Left renal pelvis (tissue), 4 donors: ENCODE results near the gene TCEAL1. TPM values are rescaled to one million over a fixed set of nuclear protein-coding genes. Genes with fewer than 3 reads are reported as not detected.
"Not testable (repeated sequence)": the region's sequence is repeated elsewhere in the genome, so short reads cannot be mapped to it uniquely, and the experiment has no call there.

Source experiments
- DNase-seq, 4 donors: peaks; one replicate each; pipeline ENCODE4 v3.0.0-alpha.2; 2013; ENCODE audit warnings: low read depth in 4 of 4, low spot score in 3 of 4
- polyA plus RNA-seq, 4 donors: library from polyadenylated mRNA; unstranded; fragments of 120-200 nt; gene quantifications; one replicate each; pipeline ENCODE4 v1.2.1, GENCODE V29; 2013; ENCODE audit not compliant: insufficient read length in 4 of 4

TCEAL1 gene
- polyA plus RNA-seq, 4 donors = 26.6 to 35.9 (median 31.5) TPM

DNA sequence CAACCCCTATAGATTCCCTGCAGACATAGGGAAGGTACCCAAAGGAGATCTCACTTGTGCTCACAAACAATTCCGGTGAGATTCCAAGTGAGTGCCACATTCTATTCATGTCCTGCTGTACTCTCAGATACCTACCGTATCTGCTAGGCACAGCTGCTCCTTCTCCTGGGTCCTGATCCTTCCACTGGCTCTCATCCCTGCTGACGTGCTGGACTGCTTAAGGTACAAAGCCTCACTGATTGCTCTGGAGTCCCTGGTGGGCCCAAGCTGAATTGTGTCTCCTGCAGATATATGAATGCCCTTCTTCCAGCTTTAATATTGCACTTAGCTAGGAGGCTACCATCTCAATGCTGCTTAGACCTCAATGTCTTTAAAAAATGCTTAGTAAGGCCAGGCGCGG is 2.4 kb downstream of the TCEAL1 start:
- DNase-seq = no peak

DNA sequence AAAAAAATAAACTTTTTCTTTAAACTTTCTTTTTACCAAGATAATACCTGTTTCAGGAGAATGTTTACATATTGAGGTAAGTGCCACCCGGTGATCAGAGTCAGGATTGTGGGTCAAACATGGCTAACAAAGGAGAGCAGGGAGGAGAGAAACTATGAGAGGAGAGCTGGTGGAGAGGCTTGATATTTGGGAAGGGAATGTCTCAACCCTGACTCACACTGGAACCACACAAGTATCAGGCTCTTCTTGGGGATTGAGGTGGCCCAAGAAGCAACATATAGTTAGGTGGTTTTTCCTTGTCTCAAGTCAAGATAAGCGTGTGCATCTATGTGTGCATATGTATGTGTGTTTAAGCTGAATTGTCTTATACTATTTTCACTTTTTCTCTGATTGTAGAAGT is 6.7 kb downstream of the TCEAL1 start:
- DNase-seq = no peak

DNA sequence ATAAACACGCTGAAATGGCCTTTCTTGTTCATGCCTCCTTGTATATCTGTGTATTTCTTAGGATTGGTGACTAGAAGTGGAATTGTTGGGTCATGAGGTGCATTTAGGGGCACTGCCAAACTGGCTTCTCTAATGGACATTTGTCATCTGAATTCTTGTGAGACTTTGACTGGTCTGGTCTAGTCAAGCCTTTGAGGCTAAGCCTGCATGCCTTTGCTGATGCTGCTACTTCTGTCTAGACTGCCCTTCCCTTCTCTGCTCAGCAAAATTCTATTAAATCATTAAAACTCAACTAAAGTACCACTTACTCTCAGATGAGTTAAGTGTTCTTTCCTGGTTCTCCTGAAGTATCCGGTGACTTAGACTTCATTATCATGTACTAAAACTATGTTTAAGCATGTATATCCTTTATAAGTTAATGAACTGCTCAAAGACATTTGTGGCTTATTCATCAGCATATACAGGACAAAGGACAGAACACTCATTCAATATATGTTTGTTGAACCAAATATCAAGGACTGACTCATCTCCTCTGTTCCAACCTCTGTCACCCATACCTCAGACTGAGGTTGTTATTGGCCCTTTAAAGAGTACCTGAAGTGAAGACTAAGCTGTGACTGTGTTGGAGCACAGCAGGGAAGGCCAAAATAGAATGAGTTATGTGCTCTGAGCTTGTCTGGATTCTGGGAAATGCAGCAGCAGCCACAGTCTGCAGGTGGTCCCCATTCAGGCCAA is 9.0 kb downstream of the TCEAL1 start:
- DNase-seq = no peak

DNA sequence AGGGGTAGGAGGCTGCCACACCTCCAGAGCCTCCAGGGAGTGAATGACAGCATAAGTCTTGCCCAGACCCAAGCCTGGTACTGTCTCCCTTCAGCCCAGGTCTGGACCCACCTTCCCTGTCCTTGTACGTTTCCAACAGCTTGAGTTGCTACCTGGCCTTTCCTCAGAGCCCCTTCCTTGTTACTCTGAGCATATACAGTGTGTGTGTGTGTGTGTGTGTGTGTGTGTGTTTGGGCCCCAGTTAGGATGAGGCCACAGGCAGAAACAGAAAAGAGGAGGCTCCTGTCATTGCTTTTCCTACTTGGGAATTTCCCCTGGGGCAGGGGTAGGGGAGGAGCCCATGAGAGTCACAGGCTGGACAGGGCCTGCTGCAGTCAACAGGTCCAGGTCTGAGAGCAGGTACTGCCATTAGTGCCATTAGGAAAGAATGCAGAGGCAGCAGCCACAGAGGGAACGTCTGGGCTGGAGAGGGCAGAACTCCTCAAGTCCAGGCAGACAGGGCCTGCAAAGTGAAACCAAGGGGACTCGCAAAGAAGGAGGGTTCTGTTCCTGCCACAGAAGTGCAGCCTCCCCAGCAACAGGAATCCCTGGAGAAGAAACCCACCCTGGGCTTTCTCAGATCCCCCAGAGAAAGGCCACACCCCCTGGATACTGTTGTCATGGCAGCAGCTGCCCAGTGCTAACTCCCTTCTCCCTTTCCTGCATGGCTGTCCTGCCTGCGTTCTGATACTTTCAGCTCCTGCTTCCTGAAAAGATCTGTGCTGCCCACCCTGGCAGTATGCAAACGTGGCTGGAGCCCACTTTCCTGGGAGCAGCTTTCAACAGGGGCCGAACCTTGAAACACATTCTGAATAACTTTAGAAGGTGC is 9.9 kb downstream of the TCEAL1 start:
- DNase-seq = peak in 1 of 4 donors; percentile 19

DNA sequence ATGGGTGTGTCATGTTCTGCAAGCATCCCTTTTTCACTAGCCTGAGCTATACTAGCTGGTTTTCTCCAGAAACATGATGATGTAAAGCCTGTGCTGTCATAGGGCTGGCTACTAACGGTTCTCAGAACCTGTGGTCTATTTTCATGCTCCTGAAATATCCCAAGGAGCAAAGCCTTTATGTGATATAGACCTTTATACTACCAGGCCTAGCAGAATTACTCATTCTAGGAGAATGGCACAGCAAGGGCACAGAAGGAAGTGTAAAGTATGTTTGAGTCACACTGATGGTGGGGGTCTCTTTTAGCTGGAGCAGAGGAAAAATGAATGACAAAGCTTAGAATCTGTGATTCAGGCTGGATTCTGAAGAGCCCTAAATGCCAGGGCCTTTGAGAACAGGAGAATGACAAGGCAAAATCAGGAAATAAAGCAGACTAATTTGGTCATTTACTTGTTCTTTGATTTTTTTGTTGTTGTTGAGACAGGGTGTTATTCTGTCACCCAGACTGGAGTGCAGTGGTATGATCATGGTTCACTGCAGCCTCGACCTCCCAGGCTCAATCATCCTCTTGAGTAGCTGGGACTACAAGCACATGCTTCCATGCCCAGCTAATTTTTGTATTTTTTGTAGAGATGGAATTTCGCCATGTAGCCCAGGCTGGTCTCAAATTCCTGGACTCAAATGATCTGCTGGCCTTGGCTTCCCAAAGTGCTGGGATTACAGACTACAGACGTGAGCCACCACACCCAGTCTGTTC is 11.8 kb downstream of the TCEAL1 start:
- no peak for DNase-seq

DNA sequence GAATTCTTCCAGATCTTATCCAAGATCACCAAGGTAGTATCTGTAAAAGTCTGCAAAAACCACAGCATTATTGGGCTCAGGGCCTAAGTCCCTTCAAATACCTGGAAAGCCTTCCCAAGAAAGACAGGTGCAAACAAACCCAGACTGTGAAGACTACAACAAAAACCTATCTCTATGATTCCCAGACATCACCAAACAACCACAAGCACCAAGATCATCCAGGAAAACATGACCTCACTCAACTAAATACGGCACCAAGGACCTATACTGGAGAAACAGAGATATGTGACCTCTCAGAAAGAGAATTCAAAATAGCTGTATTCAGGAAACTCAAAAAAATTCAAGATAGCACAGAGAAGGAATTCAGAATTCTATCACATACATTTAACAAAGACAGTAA is 15.3 kb downstream of the TCEAL1 start:
- no peak for DNase-seq

DNA sequence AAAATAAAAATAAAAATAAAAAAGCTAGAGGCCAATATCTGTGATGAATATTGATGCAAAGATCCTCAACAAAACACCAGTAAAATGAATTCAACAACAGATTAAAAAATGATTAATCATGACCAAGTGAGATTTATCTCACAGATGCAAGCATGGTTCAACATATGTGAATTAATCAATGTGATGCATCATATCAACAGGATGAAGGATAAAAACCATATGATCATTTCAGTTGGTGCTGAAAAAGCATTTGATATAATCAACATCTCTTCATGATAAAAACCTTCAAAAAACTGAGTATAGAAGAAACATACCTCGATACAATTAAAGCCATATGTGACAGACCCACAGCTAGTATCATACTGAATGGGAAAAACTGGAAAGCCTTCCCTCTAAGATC is 18.9 kb downstream of the TCEAL1 start:
- DNase-seq = no peak

DNA sequence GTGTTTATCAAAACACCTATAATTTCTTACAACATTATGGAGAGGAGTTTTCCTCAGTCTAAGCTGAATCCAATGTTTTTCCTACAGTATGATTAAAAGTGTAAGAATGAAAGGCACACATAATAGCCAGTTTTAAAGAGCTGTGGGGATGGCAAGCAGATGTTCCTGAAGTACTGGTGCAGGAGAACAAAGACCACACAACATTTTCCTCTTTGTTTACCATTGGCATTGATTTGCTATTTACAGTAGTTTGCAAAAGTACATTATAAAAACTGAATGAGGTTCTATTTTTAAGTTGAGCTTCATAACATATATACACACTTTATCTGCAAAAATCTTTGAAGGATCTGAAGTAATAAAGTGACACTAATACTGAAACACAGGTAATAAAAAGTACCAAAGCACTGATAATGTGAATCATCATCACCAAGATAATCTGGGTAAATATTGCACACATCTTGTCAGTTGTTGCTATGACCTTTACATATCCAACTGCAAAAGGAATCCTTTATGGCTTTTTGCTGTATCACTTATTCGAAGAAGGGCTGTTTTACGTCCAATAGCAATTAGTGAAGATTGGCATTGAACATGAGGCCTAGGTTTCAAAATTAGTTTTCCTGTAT is 22.5 kb downstream of the TCEAL1 start:
- no peak for DNase-seq

DNA sequence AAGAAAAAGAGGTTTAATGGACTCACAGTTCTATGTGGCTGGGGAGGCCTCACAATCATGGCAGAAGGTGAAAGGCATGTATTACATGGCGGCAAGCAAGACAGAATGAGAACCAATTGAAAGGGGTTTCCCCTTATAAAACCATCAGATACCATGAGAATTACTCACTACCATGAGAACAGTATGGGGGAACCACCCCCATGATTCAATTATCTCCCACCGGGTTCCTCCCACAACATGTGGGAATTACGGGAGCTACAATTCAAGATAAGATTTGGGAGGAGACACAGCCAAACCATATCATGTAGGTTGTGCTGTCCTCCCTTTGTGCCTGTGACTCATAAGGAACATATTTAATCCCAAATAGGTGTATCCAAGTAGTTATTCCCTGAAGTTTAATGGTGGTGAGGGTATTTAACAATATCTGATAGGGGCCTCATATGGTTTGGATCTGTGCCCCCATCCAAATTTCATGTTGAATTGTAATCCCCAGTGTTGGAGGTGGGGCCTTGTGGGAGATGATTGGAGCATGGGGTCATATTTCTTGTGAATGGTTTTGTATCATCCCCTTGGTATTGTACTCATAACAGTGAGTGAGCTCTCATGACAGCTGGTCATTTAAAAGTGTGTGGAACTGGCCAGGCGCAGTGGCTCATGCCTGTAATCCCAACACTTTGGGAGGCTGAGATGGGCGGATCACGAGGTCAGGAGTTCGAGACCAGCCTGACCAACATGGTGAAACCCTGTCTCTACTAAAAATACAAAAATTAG is 26.6 kb downstream of the TCEAL1 start:
- not testable (repeated sequence) for DNase-seq

DNA sequence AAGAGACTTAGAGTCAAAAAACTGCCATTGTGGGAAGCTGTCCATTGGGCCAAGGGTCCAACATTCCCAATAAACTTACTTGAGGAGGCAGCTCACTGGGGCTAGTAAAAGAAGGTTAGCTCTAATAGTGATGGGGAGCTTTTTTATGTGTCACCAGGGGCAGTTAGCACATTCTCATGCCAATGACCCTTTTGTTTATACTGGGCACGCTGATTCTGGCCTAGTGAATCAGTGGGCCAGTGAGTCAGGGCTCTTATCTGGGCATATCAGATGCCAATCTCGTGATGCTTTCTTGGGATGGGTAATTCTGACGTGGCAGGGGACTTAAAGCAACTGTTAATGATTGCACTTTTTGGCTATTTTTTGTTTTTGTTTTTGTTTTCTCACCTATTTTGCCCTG is 27.8 kb downstream of the TCEAL1 start:
- DNase-seq = no peak

DNA sequence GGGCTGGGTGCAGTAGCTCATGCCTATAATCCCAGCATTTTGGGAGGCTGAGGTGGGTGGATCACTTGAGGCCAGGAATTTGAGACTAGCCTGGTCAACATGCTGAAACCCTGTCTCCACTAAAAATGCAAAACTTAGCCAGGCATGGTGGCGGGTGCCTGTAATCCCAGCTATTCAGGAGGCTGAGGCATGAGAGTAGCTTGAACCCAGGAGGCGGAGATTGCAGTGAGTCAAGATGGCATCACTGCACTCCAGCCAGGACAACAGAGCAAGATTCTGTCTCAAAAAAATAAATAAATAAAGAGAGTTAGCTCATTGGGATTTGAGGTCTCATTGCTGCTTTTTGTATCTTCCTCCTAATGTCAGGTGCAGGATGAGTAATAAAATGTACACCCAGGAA is 28.3 kb downstream of the TCEAL1 start:
- DNase-seq = not testable (repeated sequence)

DNA sequence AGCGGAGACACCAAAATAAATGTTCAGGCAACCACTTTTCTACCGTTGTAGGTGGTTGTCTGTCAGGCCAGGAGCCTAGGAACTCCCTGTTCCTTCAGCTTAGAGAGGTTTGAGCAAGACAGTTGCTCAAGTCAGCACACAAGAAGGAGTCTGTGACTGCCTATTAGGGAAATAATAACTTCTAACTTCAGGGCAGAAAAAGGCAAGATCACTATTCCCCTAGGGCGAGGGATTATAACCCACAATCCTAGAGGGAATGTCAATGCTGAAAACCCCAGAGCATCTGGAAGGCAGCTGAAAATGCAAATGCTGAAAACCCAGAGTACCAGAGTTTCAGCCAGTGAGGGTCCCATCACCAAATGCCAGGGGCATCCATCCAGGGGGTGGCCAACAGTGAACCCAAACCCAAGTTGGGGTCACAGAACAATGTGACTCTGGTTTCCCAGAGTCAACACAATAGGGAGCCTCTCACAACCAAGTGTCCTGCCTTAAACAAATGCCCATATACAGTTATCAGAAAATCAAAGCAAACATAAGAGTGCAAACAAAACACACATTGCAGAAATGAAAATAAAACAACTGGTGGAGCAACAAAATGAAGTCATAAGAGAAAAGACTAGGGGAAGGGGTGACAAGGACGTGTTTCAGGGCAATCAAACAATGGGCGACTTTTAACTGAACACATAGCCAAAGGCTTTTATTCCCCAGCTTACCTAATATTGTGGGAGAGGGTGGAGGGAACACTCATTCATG is 30.1 kb downstream of the TCEAL1 start:
- DNase-seq = no peak

DNA sequence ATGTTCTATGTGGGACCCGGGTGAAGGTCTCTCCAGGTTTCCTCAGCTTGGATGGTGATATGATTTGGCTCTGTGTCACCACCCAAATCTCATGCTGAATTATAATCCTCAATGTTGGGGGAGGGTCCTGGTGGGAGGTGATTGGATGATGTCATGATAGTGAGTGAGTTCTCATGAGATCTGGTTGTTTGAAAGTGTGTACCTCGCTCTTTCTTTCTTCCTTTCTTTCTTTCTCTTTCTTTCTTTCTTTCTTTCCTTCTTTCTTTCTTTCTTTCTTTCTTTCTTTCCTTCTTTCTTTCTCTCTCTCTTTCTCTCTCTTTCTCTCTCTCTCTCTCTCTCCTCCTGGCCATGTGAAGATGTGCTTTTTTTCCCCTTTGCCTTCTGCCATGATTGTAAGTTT is 30.7 kb downstream of the TCEAL1 start:
- DNase-seq = not testable (repeated sequence)

DNA sequence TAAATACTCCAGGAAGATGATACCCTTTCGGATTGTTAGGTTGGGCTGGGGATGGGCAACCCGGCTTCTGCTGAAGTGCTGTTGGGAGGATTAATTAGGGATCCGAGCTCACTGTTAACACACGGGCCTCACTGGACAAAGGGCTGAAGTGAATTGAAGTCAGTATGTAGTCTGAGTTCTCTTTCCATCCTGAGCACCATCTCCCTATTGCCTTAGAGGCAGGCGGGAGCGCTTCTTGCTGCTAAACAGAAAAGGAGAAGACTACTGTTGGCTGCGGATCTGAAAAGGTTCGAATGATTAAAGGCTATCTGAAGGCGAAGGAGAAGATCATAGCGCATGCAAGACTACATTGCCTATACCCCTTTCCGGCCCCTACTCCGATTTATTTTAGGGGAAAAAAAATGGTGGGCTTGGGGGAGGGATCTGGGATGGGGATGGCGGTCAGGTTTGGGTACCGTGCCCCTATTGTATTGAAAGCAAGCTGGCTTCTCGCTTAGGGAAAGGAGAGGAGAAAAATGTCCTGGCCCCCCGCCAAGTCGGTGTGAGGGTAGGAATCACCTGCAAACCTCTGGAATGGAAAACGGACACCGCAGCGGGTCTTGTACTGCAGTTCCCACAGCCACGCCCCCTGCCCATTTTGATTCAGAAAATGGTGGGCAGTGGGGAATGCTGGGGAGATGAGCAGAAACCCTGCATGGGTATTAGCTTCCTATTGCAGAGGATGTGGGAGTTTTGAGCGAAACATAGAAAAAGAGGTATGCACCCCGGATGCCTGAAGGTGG is 35.4 kb downstream of the TCEAL1 start:
- DNase-seq = no peak

DNA sequence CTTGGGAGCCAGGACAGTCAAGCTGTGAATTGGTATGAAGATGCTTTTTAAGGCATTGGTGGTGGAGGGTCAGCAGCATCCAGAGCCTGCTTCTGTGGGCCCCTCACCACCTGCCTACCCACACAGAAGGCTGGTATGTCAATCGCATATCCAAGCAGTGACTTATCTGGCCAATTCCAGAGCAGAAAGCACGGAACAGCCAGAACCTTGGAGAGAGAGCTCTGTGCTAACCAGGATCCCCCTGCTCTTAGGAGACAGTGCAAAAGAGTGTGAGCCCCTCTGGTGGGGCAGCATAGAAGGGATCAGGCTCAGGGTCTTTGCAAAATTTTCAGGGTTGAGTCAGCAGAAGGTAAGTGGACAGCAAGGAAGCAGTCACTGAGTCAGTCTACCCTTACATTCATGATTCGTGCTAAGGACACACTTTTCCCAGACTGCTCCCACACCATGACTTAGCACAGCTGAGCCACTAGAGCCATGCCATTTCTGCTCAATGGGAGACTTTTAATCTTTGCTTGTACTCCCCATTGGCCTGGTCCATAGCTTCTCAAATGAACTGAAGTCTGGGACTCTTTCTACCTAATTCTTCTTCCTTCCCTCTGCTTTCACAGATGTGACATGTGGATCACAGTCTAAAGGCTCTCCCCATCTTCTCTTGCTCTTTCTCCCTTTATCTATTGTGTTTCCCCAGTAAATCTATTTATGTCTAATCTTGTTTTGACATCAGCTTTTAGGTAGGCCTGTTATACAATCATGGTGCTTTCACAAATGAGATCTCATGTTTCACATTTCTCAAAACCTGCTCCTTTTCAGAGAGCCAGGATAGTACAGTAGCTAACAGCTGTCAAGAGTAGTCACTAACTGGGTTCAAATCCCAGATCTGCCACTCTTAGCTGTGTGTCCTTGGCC is 37.7 kb downstream of the TCEAL1 start:
- DNase-seq = no peak

DNA sequence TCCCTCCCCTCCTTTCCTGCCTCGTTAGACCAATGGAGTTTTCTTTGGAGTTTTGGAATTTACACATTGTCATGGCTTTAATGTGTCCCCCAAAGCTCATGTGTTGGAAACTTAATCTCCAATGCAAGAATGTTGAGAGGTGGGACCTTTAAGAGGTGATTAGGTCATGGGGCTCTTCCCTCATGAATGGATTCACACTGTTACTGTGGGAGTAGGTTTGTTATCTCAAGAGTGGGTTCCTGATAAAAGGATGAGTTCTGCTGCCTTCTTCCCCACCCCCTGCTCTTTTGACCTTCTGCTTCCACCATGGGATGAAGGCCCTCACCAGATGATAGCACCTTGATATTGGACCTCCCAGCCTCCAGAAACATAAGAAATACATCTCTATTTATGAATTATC is 41.0 kb downstream of the TCEAL1 start:
- DNase-seq = no peak
